ENCODE results near the gene KCNK13.

DNA sequence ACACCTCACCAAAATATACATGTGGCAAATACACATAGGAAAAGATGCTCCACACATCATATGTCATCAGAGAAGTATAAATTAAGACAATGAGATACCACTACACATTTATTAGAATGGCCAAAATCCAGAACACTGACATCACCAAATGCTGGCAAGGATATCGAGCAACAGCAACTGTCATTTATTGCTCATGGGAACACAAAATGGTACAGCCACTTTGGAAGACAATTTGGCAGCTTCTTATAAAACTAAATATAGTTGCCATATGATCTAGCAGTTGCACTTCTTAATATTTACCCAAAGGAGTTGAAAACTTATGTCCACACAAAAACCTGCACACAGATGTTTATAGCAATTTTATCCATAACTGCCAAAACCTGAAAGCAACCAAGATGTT, 7.0 kb upstream of the KCNK13 start:
- TF ChIP-seq, protein P1, sequence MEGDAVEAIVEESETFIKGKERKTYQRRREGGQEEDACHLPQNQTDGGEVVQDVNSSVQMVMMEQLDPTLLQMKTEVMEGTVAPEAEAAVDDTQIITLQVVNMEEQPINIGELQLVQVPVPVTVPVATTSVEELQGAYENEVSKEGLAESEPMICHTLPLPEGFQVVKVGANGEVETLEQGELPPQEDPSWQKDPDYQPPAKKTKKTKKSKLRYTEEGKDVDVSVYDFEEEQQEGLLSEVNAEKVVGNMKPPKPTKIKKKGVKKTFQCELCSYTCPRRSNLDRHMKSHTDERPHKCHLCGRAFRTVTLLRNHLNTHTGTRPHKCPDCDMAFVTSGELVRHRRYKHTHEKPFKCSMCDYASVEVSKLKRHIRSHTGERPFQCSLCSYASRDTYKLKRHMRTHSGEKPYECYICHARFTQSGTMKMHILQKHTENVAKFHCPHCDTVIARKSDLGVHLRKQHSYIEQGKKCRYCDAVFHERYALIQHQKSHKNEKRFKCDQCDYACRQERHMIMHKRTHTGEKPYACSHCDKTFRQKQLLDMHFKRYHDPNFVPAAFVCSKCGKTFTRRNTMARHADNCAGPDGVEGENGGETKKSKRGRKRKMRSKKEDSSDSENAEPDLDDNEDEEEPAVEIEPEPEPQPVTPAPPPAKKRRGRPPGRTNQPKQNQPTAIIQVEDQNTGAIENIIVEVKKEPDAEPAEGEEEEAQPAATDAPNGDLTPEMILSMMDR (conservative IDR thresholded peaks at IDR 0.05; ENCODE audit: low read depth, low read length) = no peak
- TF ChIP-seq RAD21 (IDR thresholded peaks at IDR 0.05; ENCODE audit: low read length) = no peak
- TF ChIP-seq NFE2L2 (IDR thresholded peaks at IDR 0.05; ENCODE audit: low read depth, low read length) = no peak
- no peak for TF ChIP-seq POLR2A (IDR thresholded peaks at IDR 0.05; ENCODE audit: low read depth, low read length)
- TF ChIP-seq MXI1 (IDR thresholded peaks at IDR 0.05; ENCODE audit: borderline replicate concordance, low read depth, low read length) = no peak
